Measurements from ENCODE around the gene GNG11.

DNA sequence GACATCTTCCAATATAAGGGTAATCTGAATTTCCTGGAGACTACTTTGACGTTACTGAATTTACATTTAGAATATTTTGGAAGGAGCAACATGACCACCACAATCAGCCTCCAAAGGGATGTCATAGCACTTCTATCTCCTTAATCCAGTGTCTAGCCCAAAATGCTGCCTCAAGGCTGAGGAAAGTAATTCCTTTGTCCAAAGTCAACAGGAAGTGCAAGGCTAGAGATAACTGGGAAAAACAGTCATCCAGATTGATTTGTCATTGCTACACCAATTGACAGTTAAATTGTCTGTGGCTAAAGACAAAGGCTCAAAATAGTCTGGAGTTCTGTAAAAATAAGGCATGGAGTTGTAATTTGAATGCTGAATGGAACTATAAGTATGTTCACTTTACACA is 27.1 kb upstream of the GNG11 start:
- TF ChIP-seq CTCF (IDR thresholded peaks at IDR 0.05) (no peak), POLR2A (IDR thresholded peaks at IDR 0.05) (no peak), EP300 (IDR thresholded peaks at IDR 0.05) (no peak)
